ENCODE measurements around the gene NTSR2. TPM values are rescaled to one million over a fixed set of nuclear protein-coding genes. Genes with fewer than 3 reads are reported as not detected.

NTSR2 gene
- total RNA-seq, 4 donors from 2014 or later: not detected

GRCh38 chr2:11701206-11701605 lies 31.2 kb upstream of the NTSR2 start:
- in situ Hi-C loops (cut with MboI; ENCODE audit: low pct_ligation_motif_present in 1 of 4, low pct_unique_long_range_greater_than_20kb in 1 of 4, low sequenced_read_pairs in 3 of 4): no loop called here
- intact Hi-C loops (cut with DNase I; ENCODE audit: low total_unique reads): no loop called here
- Histone ChIP-seq H3K36me3 (no peaks in the 10 kb centered on the region), H3K9me3 (no peaks in the 10 kb centered on the region), H3K4me3 (no peak overlapping the region), H3K27ac (peak overlapping the region in 2 of 4 donors; percentile 5 to 24), H3K4me1 (peaks cover 6 to 17% (median 11%) of the 10 kb centered on the region in 4 donors), H3K27me3 (no peaks in the 10 kb centered on the region)
- no peak for DNase-seq
- WGBS, 2 donors (ENCODE audit: low coverage in 1 of 2): 83% methylated on average over 5 of the region's 5 CpGs; no CpG with 5 or more reads in 1 of the 2 donors
- TF ChIP-seq POLR2AphosphoS5 (IDR thresholded peaks at IDR 0.05) (no peak), POLR2A (IDR thresholded peaks at IDR 0.05) (no peak), EP300 (IDR thresholded peaks at IDR 0.05; ENCODE audit: low read depth) (no peak)
- TF ChIP-seq, protein P1, sequence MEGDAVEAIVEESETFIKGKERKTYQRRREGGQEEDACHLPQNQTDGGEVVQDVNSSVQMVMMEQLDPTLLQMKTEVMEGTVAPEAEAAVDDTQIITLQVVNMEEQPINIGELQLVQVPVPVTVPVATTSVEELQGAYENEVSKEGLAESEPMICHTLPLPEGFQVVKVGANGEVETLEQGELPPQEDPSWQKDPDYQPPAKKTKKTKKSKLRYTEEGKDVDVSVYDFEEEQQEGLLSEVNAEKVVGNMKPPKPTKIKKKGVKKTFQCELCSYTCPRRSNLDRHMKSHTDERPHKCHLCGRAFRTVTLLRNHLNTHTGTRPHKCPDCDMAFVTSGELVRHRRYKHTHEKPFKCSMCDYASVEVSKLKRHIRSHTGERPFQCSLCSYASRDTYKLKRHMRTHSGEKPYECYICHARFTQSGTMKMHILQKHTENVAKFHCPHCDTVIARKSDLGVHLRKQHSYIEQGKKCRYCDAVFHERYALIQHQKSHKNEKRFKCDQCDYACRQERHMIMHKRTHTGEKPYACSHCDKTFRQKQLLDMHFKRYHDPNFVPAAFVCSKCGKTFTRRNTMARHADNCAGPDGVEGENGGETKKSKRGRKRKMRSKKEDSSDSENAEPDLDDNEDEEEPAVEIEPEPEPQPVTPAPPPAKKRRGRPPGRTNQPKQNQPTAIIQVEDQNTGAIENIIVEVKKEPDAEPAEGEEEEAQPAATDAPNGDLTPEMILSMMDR (IDR thresholded peaks at IDR 0.05): no peak

GRCh38 chr2:11699686-11700670 lies 30.0 kb upstream of the NTSR2 start:
- DNase-seq: no peak
- Histone ChIP-seq H3K36me3 (no peaks in the 10 kb centered on the region), H3K27me3 (no peaks in the 10 kb centered on the region), H3K9me3 (no peaks in the 10 kb centered on the region), H3K27ac (no peak overlapping the region), H3K4me3 (no peak overlapping the region), H3K4me1 (peaks cover 6 to 17% (median 11%) of the 10 kb centered on the region in 4 donors)
- in situ Hi-C loops (cut with MboI; ENCODE audit: low pct_ligation_motif_present in 1 of 4, low pct_unique_long_range_greater_than_20kb in 1 of 4, low sequenced_read_pairs in 3 of 4) (no loop called here), intact Hi-C loops (cut with DNase I; ENCODE audit: low total_unique reads) (no loop called here)
- WGBS, 2 donors (ENCODE audit: low coverage in 1 of 2): 70 to 75% methylated on average over 5 to 9 of the region's 9 CpGs
- no peak for TF ChIP-seq EP300 (IDR thresholded peaks at IDR 0.05; ENCODE audit: low read depth)
- no peak for TF ChIP-seq POLR2A (IDR thresholded peaks at IDR 0.05)
- TF ChIP-seq POLR2AphosphoS5 (IDR thresholded peaks at IDR 0.05): no peak
- TF ChIP-seq, protein P1 (IDR thresholded peaks at IDR 0.05): no peak

- H3K36me3 ChIP-seq: no peaks in the 10 kb centered on the region
- WGBS, 2 donors (ENCODE audit: low coverage in 1 of 2): 73 to 100% methylated on average over 5 to 23 of the region's 24 CpGs
- peak; percentile 59 for DNase-seq
- H3K4me3 ChIP-seq: no peak overlapping the region
- TF ChIP-seq POLR2AphosphoS5 (IDR thresholded peaks at IDR 0.05) (peak in 2 of 3 donors; percentile 77 to 81), POLR2A (IDR thresholded peaks at IDR 0.05) (no peak), EP300 (IDR thresholded peaks at IDR 0.05; ENCODE audit: low read depth) (peak; percentile 44)
- TF ChIP-seq, protein P1 (IDR thresholded peaks at IDR 0.05): no peak
- no peaks in the 10 kb centered on the region for H3K27me3 ChIP-seq
- in situ Hi-C loops (cut with MboI; ENCODE audit: low pct_ligation_motif_present in 1 of 4, low pct_unique_long_range_greater_than_20kb in 1 of 4, low sequenced_read_pairs in 3 of 4) (no loop called here), intact Hi-C loops (cut with DNase I; ENCODE audit: low total_unique reads) (no loop called here)
- H3K27ac ChIP-seq: peak overlapping the region; percentile 43 to 77 (median 64)
- H3K4me1 ChIP-seq: peaks cover 6 to 18% (median 12%) of the 10 kb centered on the region in 4 donors
- H3K9me3 ChIP-seq: no peaks in the 10 kb centered on the region
Measured at GRCh38 chr2:11698009-11698922, 28.3 kb upstream of the NTSR2 start.

Data from transverse colon (tissue), 4 donors.